Tibial nerve (tissue), 3 donors: ENCODE results near the gene KRTAP1-3.

ENCODE experiments used
- POLR2A ChIP-seq, 2 donors: fragments of 450-650 bp; IDR thresholded peaks; one replicate each; pipeline ENCODE4 v1.6.1; 2017; ENCODE audit warnings: antibody characterized with exemption in 2 of 2, mild to moderate bottlenecking in 2 of 2, moderate library complexity in 2 of 2
- TF ChIP-seq, protein P1 (sequence below), 5 experiments: fragments of 200-600 bp in 3 of 5; fragments of 450-650 bp in 2 of 5; sonication (generic) in 3 of 5; IDR thresholded peaks; one replicate each; pipeline ENCODE4 v1.5.1; 2016 to 2019; ENCODE audit warnings: antibody characterized with exemption in 5 of 5, mild to moderate bottlenecking in 3 of 5, moderate library complexity in 2 of 5

DNA sequence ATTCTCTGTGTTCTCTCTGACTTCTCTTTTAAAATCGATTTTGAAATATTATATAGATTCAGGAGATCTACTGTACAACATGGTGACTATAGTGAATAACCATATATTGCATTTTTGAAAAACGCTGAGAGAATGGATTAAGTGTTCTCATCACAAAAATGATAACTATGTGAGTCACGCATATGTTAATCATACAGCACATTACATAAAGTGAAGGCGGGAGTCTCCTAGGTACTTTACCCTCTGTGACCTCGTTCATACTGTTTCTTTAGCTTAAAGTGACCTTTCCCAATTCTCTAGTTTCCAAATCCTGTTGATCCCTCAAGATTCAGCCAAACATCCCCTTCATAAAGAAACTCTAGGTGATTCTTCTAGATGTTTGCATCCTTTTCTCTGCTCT is 31.9 kb downstream of the KRTAP1-3 start:
- no peak for TF ChIP-seq POLR2A (IDR thresholded peaks at IDR 0.05)
- TF ChIP-seq, protein P1, sequence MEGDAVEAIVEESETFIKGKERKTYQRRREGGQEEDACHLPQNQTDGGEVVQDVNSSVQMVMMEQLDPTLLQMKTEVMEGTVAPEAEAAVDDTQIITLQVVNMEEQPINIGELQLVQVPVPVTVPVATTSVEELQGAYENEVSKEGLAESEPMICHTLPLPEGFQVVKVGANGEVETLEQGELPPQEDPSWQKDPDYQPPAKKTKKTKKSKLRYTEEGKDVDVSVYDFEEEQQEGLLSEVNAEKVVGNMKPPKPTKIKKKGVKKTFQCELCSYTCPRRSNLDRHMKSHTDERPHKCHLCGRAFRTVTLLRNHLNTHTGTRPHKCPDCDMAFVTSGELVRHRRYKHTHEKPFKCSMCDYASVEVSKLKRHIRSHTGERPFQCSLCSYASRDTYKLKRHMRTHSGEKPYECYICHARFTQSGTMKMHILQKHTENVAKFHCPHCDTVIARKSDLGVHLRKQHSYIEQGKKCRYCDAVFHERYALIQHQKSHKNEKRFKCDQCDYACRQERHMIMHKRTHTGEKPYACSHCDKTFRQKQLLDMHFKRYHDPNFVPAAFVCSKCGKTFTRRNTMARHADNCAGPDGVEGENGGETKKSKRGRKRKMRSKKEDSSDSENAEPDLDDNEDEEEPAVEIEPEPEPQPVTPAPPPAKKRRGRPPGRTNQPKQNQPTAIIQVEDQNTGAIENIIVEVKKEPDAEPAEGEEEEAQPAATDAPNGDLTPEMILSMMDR (IDR thresholded peaks at IDR 0.05): no peak
